Measurements from ENCODE around the gene ZNF628.
A peak's percentile ranks its signal among the peaks of the same experiment; 100 is the strongest.

DNA sequence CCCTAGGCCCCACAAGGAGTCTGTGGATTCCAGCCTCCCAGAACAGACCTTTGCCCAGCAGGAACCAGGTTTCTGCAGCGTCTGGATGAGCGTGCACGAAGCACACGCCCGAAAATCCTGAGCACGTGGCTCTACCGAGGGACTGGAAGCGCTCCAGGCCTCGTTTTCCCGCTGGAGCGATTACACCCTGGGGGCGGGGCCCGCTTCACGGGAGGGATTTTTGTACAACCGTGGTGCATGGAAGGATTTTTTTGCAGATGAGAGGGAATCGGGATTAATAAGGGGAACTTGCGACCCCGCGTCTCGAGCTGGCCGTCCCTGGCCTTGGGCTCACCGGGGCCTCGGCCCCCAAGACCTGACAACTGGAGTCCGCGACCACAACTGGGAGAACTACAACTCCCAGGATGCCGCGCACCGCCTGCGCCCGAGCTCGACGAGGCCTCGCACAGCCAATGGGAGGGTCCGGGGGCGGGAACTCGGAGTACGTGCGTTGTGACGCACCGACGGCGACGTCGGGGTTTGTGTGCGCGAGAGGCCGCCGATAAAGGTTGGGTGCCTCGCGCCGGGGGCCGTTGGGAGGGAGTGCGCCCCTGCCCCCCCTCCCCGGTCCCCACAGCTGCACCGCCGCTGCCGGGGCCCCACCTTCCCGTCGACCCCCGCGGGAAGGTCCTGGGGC, at the start of gene ZNF628:
- TF ChIP-seq, protein P1, sequence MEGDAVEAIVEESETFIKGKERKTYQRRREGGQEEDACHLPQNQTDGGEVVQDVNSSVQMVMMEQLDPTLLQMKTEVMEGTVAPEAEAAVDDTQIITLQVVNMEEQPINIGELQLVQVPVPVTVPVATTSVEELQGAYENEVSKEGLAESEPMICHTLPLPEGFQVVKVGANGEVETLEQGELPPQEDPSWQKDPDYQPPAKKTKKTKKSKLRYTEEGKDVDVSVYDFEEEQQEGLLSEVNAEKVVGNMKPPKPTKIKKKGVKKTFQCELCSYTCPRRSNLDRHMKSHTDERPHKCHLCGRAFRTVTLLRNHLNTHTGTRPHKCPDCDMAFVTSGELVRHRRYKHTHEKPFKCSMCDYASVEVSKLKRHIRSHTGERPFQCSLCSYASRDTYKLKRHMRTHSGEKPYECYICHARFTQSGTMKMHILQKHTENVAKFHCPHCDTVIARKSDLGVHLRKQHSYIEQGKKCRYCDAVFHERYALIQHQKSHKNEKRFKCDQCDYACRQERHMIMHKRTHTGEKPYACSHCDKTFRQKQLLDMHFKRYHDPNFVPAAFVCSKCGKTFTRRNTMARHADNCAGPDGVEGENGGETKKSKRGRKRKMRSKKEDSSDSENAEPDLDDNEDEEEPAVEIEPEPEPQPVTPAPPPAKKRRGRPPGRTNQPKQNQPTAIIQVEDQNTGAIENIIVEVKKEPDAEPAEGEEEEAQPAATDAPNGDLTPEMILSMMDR (IDR thresholded peaks at IDR 0.05): no peak
- TF ChIP-seq POLR2AphosphoS5 (IDR thresholded peaks at IDR 0.05) (peak; percentile 90 to 98), POLR2A (IDR thresholded peaks at IDR 0.05; ENCODE audit: low read depth) (peak; percentile 79), EP300 (IDR thresholded peaks at IDR 0.05) (no peak)
